Measurements from ENCODE around the gene JKAMP.

Gene JKAMP

GRCh38 chr14:59474172-59474571 lies 10.1 kb upstream of the JKAMP start:
- no peak overlapping the region for H2BK120ac ChIP-seq (ENCODE audit: low read depth, low read length)
- H3K4me1 ChIP-seq (ENCODE audit: control insufficient read depth, low read depth, low read length): no peaks in the 10 kb centered on the region
- H4K8ac ChIP-seq (ENCODE audit: low read depth, low read length): no peak overlapping the region
- peaks cover 2% of the 10 kb centered on the region for H3K79me1 ChIP-seq (ENCODE audit: low read length)
- WGBS (ENCODE audit: extremely low coverage, insufficient coverage, low lambda C conversion rate): no CpG with 5 or more reads among the region's 1 CpG
- H3K4me3 ChIP-seq (ENCODE audit: low read length): no peak overlapping the region
- H2BK5ac ChIP-seq (ENCODE audit: low read length): no peak overlapping the region
- H2AK5ac ChIP-seq (ENCODE audit: low read length): no peak overlapping the region
- no peak overlapping the region for H3K9ac ChIP-seq (ENCODE audit: low read length)
- no peak overlapping the region for H3K23ac ChIP-seq (ENCODE audit: low read length)
- DNase-seq: no peak
- H3K4me2 ChIP-seq (ENCODE audit: low read length): no peak overlapping the region
- no peak overlapping the region for H4K5ac ChIP-seq (ENCODE audit: low read length)
- no peak overlapping the region for H3K56ac ChIP-seq (ENCODE audit: low read length)
- no peak overlapping the region for H2BK15ac ChIP-seq (replicated peaks; ENCODE audit: low read depth)
- H3K4ac ChIP-seq (ENCODE audit: low read depth, low read length): no peak overlapping the region
- peaks cover 2% of the 10 kb centered on the region for H3K36me3 ChIP-seq (ENCODE audit: control insufficient read depth, insufficient read depth, low read length)
- no peaks in the 10 kb centered on the region for H3K27me3 ChIP-seq (ENCODE audit: insufficient read depth, low read length, poor library complexity)
- no peak overlapping the region for H3K27ac ChIP-seq (ENCODE audit: low read depth, low read length)
- no peak overlapping the region for H3K18ac ChIP-seq (ENCODE audit: low read length)
- no peaks in the 10 kb centered on the region for H3K79me2 ChIP-seq (ENCODE audit: control insufficient read depth, insufficient read depth, low read length)

- no peak overlapping the region for H3K56ac ChIP-seq (ENCODE audit: low read length)
Measured at GRCh38 chr14:59475709-59476108, 8.6 kb upstream of the JKAMP start.

GRCh38 chr14:59478540-59478939 lies 5.8 kb upstream of the JKAMP start:
- Histone ChIP-seq H3K27me3 (ENCODE audit: insufficient read depth, low read length, poor library complexity) (no peaks in the 10 kb centered on the region), H3K4ac (ENCODE audit: low read depth, low read length) (no peak overlapping the region), H2BK120ac (ENCODE audit: low read depth, low read length) (no peak overlapping the region), H3K23ac (ENCODE audit: low read length) (no peak overlapping the region), H3K4me1 (ENCODE audit: control insufficient read depth, low read depth, low read length) (peaks cover 7% of the 10 kb centered on the region), H3K27ac (ENCODE audit: low read depth, low read length) (no peak overlapping the region), H2AK5ac (ENCODE audit: low read length) (no peak overlapping the region), H2BK15ac (replicated peaks; ENCODE audit: low read depth) (no peak overlapping the region), H2BK5ac (ENCODE audit: low read length) (no peak overlapping the region), H3K18ac (ENCODE audit: low read length) (no peak overlapping the region), H3K36me3 (ENCODE audit: control insufficient read depth, insufficient read depth, low read length) (peaks cover 2% of the 10 kb centered on the region), H3K4me2 (ENCODE audit: low read length) (no peak overlapping the region), H3K79me2 (ENCODE audit: control insufficient read depth, insufficient read depth, low read length) (peaks cover 16% of the 10 kb centered on the region), H3K4me3 (ENCODE audit: low read length) (no peak overlapping the region), H4K5ac (ENCODE audit: low read length) (no peak overlapping the region), H3K79me1 (ENCODE audit: low read length) (peaks cover 11% of the 10 kb centered on the region), H4K8ac (ENCODE audit: low read depth, low read length) (no peak overlapping the region), H3K56ac (ENCODE audit: low read length) (no peak overlapping the region), H3K9ac (ENCODE audit: low read length) (no peak overlapping the region)
- no CpG with 5 or more reads among the region's 3 CpGs for WGBS (ENCODE audit: extremely low coverage, insufficient coverage, low lambda C conversion rate)
- no peak for DNase-seq

More at GRCh38 chr14:59475709-59476108, 8.6 kb upstream of the JKAMP start:
- no peaks in the 10 kb centered on the region for H3K27me3 ChIP-seq (ENCODE audit: insufficient read depth, low read length, poor library complexity)
- no peaks in the 10 kb centered on the region for H3K4me1 ChIP-seq (ENCODE audit: control insufficient read depth, low read depth, low read length)
- H2BK5ac ChIP-seq (ENCODE audit: low read length): no peak overlapping the region
- no peak overlapping the region for H3K9ac ChIP-seq (ENCODE audit: low read length)
- H3K4ac ChIP-seq (ENCODE audit: low read depth, low read length): no peak overlapping the region
- H3K79me2 ChIP-seq (ENCODE audit: control insufficient read depth, insufficient read depth, low read length): peaks cover 2% of the 10 kb centered on the region
- H2BK15ac ChIP-seq (replicated peaks; ENCODE audit: low read depth): no peak overlapping the region
- DNase-seq: no peak
- H3K79me1 ChIP-seq (ENCODE audit: low read length): peaks cover 2% of the 10 kb centered on the region
- no peak overlapping the region for H2BK120ac ChIP-seq (ENCODE audit: low read depth, low read length)
- no peak overlapping the region for H3K23ac ChIP-seq (ENCODE audit: low read length)
- no peak overlapping the region for H3K4me2 ChIP-seq (ENCODE audit: low read length)
- H4K8ac ChIP-seq (ENCODE audit: low read depth, low read length): no peak overlapping the region
- no CpG with 5 or more reads among the region's 1 CpG for WGBS (ENCODE audit: extremely low coverage, insufficient coverage, low lambda C conversion rate)
- H3K4me3 ChIP-seq (ENCODE audit: low read length): no peak overlapping the region
- peaks cover 2% of the 10 kb centered on the region for H3K36me3 ChIP-seq (ENCODE audit: control insufficient read depth, insufficient read depth, low read length)
- H2AK5ac ChIP-seq (ENCODE audit: low read length): no peak overlapping the region
- no peak overlapping the region for H3K18ac ChIP-seq (ENCODE audit: low read length)
- no peak overlapping the region for H3K27ac ChIP-seq (ENCODE audit: low read depth, low read length)
- no peak overlapping the region for H4K5ac ChIP-seq (ENCODE audit: low read length)

- Histone ChIP-seq H3K4me3 (ENCODE audit: low read length) (no peak overlapping the region), H4K8ac (ENCODE audit: low read depth, low read length) (no peak overlapping the region), H3K18ac (ENCODE audit: low read length) (no peak overlapping the region), H3K27me3 (ENCODE audit: insufficient read depth, low read length, poor library complexity) (no peaks in the 10 kb centered on the region), H3K9ac (ENCODE audit: low read length) (no peak overlapping the region), H3K4ac (ENCODE audit: low read depth, low read length) (no peak overlapping the region), H2BK15ac (replicated peaks; ENCODE audit: low read depth) (no peak overlapping the region), H3K36me3 (ENCODE audit: control insufficient read depth, insufficient read depth, low read length) (no peaks in the 10 kb centered on the region), H3K79me1 (ENCODE audit: low read length) (peaks cover 13% of the 10 kb centered on the region), H3K56ac (ENCODE audit: low read length) (no peak overlapping the region), H3K23ac (ENCODE audit: low read length) (no peak overlapping the region), H3K79me2 (ENCODE audit: control insufficient read depth, insufficient read depth, low read length) (peaks cover 21% of the 10 kb centered on the region), H2AK5ac (ENCODE audit: low read length) (no peak overlapping the region), H3K4me1 (ENCODE audit: control insufficient read depth, low read depth, low read length) (peaks cover 7% of the 10 kb centered on the region), H3K27ac (ENCODE audit: low read depth, low read length) (no peak overlapping the region), H2BK120ac (ENCODE audit: low read depth, low read length) (no peak overlapping the region), H2BK5ac (ENCODE audit: low read length) (no peak overlapping the region), H4K5ac (ENCODE audit: low read length) (no peak overlapping the region), H3K4me2 (ENCODE audit: low read length) (no peak overlapping the region)
- DNase-seq: no peak
- WGBS (ENCODE audit: extremely low coverage, insufficient coverage, low lambda C conversion rate): no CpG with 5 or more reads among the region's 1 CpG
Measured at GRCh38 chr14:59480166-59480565, 4.2 kb upstream of the JKAMP start.

- Histone ChIP-seq H2BK120ac (ENCODE audit: low read depth, low read length) (no peak overlapping the region), H4K5ac (ENCODE audit: low read length) (no peak overlapping the region), H3K9ac (ENCODE audit: low read length) (no peak overlapping the region), H3K56ac (ENCODE audit: low read length) (no peak overlapping the region), H3K4me3 (ENCODE audit: low read length) (no peak overlapping the region), H3K27me3 (ENCODE audit: insufficient read depth, low read length, poor library complexity) (no peaks in the 10 kb centered on the region), H3K23ac (ENCODE audit: low read length) (no peak overlapping the region), H2BK5ac (ENCODE audit: low read length) (no peak overlapping the region), H3K4me2 (ENCODE audit: low read length) (no peak overlapping the region), H3K36me3 (ENCODE audit: control insufficient read depth, insufficient read depth, low read length) (no peaks in the 10 kb centered on the region), H4K8ac (ENCODE audit: low read depth, low read length) (no peak overlapping the region), H3K27ac (ENCODE audit: low read depth, low read length) (no peak overlapping the region), H3K79me1 (ENCODE audit: low read length) (peaks cover 13% of the 10 kb centered on the region), H3K18ac (ENCODE audit: low read length) (no peak overlapping the region), H3K4me1 (ENCODE audit: control insufficient read depth, low read depth, low read length) (peaks cover 7% of the 10 kb centered on the region), H2AK5ac (ENCODE audit: low read length) (no peak overlapping the region), H2BK15ac (replicated peaks; ENCODE audit: low read depth) (no peak overlapping the region), H3K79me2 (ENCODE audit: control insufficient read depth, insufficient read depth, low read length) (peaks cover 25% of the 10 kb centered on the region), H3K4ac (ENCODE audit: low read depth, low read length) (no peak overlapping the region)
- no peak for DNase-seq
- no CpG with 5 or more reads among the region's 2 CpGs for WGBS (ENCODE audit: extremely low coverage, insufficient coverage, low lambda C conversion rate)
Measured at GRCh38 chr14:59481407-59481806, 2.9 kb upstream of the JKAMP start.

- Histone ChIP-seq H3K36me3 (ENCODE audit: control insufficient read depth, insufficient read depth, low read length) (no peaks in the 10 kb centered on the region), H3K9ac (ENCODE audit: low read length) (peak overlapping the region; percentile 85), H2BK120ac (ENCODE audit: low read depth, low read length) (no peak overlapping the region), H3K4me1 (ENCODE audit: control insufficient read depth, low read depth, low read length) (peaks cover 7% of the 10 kb centered on the region), H3K56ac (ENCODE audit: low read length) (peak overlapping the region; percentile 45), H3K23ac (ENCODE audit: low read length) (no peak overlapping the region), H3K4ac (ENCODE audit: low read depth, low read length) (no peak overlapping the region), H2AK5ac (ENCODE audit: low read length) (no peak overlapping the region), H2BK15ac (replicated peaks; ENCODE audit: low read depth) (no peak overlapping the region), H3K18ac (ENCODE audit: low read length) (no peak overlapping the region), H3K79me1 (ENCODE audit: low read length) (peaks cover 13% of the 10 kb centered on the region), H3K27me3 (ENCODE audit: insufficient read depth, low read length, poor library complexity) (no peaks in the 10 kb centered on the region), H2BK5ac (ENCODE audit: low read length) (no peak overlapping the region), H3K79me2 (ENCODE audit: control insufficient read depth, insufficient read depth, low read length) (peaks cover 25% of the 10 kb centered on the region), H3K4me2 (ENCODE audit: low read length) (peak overlapping the region; percentile 33), H3K4me3 (ENCODE audit: low read length) (no peak overlapping the region), H4K8ac (ENCODE audit: low read depth, low read length) (no peak overlapping the region), H4K5ac (ENCODE audit: low read length) (no peak overlapping the region), H3K27ac (ENCODE audit: low read depth, low read length) (no peak overlapping the region)
- WGBS (ENCODE audit: extremely low coverage, insufficient coverage, low lambda C conversion rate): no CpG with 5 or more reads among the region's 2 CpGs
- DNase-seq: no peak
Measured at GRCh38 chr14:59481871-59482540, 2.3 kb upstream of the JKAMP start.
